ENCODE measurements around the gene CLEC5A.

GRCh38 chr7:141978351-141978750 lies 31.6 kb upstream of the CLEC5A start:
- TF ChIP-seq, protein P1, sequence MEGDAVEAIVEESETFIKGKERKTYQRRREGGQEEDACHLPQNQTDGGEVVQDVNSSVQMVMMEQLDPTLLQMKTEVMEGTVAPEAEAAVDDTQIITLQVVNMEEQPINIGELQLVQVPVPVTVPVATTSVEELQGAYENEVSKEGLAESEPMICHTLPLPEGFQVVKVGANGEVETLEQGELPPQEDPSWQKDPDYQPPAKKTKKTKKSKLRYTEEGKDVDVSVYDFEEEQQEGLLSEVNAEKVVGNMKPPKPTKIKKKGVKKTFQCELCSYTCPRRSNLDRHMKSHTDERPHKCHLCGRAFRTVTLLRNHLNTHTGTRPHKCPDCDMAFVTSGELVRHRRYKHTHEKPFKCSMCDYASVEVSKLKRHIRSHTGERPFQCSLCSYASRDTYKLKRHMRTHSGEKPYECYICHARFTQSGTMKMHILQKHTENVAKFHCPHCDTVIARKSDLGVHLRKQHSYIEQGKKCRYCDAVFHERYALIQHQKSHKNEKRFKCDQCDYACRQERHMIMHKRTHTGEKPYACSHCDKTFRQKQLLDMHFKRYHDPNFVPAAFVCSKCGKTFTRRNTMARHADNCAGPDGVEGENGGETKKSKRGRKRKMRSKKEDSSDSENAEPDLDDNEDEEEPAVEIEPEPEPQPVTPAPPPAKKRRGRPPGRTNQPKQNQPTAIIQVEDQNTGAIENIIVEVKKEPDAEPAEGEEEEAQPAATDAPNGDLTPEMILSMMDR (IDR thresholded peaks at IDR 0.05; ENCODE audit: low read depth, low read length, poor library complexity, severe bottlenecking): no peak
- no peak for TF ChIP-seq EZH2phosphoT487 (IDR thresholded peaks at IDR 0.05; ENCODE audit: borderline replicate concordance, low read length)

Measured in DOHH2 (cell line).